Fibroblast of pulmonary artery (primary cell): ENCODE results near the gene TNRC6A.

Experiments
- DNase-seq: peaks from one replicate; pipeline ENCODE4 v3.0.0-alpha.2; 2010; ENCODE audit warnings: low read depth
- H3K4me3 ChIP-seq: replicated peaks from 2 replicates; pipeline ENCODE4 v1.5.1; 2011; ENCODE audit warnings: low read depth, mild to moderate bottlenecking, control low read depth, low read length, moderate library complexity
- TF ChIP-seq, protein P1 (sequence below): IDR thresholded peaks from 2 replicates; pipeline ENCODE4 v1.5.1; 2011; ENCODE audit warnings: mild to moderate bottlenecking, control low read depth, low read length, inconsistent platforms; ENCODE audit errors: missing control alignments

Gene TNRC6A

DNA sequence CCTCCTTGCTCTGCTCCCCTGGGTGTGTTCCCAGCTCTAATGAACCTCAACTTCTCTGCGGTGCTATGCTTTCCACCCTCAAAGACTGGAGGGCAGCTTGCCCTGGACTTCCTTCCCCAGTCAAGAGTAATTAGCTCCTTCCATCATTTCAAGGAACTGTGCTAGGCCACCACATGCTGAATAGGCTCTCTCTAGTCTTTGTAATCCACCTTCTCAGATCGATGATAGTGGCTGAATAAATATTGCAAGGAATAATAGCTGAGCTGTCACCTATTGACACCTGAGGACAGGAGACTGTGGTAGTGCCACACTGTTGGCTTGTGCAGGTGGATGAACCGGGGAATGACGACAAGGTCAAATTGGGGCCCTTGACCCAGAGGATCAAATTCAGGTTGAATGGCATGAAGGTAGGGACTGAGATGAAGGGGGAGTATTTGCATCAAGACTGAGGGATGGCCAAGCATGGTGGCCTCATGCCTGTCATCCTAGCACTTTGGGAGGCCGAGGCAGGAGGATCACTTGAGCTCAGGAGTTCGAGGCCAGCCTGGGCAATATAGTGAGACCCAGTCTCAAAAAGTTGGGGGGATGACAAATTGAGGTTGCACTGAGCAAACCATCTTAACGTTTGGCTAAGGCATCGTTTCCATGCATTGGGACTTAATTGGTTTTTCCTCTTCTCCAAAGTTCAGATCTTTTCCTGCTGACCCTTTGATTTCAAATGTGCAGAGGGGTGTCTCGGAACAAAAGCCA, 97.5 kb downstream of the TNRC6A start:
- TF ChIP-seq, protein P1, sequence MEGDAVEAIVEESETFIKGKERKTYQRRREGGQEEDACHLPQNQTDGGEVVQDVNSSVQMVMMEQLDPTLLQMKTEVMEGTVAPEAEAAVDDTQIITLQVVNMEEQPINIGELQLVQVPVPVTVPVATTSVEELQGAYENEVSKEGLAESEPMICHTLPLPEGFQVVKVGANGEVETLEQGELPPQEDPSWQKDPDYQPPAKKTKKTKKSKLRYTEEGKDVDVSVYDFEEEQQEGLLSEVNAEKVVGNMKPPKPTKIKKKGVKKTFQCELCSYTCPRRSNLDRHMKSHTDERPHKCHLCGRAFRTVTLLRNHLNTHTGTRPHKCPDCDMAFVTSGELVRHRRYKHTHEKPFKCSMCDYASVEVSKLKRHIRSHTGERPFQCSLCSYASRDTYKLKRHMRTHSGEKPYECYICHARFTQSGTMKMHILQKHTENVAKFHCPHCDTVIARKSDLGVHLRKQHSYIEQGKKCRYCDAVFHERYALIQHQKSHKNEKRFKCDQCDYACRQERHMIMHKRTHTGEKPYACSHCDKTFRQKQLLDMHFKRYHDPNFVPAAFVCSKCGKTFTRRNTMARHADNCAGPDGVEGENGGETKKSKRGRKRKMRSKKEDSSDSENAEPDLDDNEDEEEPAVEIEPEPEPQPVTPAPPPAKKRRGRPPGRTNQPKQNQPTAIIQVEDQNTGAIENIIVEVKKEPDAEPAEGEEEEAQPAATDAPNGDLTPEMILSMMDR: no peak
- no peak overlapping the region for H3K4me3 ChIP-seq
- DNase-seq: no peak

GRCh38 chr16:24829153-24829552, 99.7 kb downstream of the TNRC6A start:
- H3K4me3 ChIP-seq: no peak overlapping the region
- no peak for DNase-seq

GRCh38 chr16:24833352-24833751, 103.9 kb downstream of the TNRC6A start:
- H3K4me3 ChIP-seq: no peak overlapping the region
- no peak for DNase-seq
- TF ChIP-seq, protein P1: no peak

More at GRCh38 chr16:24829153-24829552, 99.7 kb downstream of the TNRC6A start:
- TF ChIP-seq, protein P1: no peak

DNA sequence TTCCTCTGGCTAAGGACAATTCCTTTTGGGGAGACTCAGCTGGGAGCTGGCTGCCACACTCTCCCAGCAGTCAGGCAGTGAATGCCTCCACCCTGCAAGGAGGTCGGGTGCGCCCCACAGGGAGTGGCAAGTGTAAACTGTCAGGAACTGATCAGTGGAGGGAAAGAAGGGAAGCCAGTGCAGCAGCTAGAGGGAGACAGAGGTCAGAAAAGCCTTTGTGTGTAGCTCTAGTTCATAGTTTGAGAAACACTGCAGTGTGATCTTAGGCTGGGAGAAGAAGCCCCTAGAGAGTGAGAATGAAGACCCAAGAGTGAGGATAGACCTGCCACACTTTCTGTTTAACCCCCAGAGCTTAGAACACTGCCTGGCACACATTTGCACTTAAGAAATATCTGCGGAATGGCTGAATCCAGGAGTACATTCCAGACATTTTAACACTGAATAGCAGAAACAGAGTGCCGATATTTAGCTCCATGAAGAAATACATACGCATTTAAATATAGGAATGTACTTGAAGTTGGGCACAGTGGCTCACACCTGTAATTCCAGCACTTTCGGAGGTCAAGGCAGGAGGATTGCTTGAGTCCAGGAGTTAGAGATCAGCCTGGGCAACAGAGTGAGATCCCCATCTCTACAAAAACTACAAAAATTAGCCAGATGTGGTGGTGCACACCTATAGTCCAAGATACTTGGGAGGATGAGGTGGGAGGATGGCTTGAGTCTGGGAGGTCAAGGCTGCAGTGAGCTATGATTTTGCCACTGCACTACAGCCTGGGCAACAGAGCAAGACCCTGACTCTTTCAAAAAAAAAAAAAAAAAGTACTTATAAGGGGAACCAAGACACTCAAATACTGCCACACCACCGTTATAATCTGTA, 105.2 kb downstream of the TNRC6A start:
- H3K4me3 ChIP-seq: no peak overlapping the region
- peak; percentile 59 for DNase-seq
- TF ChIP-seq, protein P1: peak; percentile 89

DNA sequence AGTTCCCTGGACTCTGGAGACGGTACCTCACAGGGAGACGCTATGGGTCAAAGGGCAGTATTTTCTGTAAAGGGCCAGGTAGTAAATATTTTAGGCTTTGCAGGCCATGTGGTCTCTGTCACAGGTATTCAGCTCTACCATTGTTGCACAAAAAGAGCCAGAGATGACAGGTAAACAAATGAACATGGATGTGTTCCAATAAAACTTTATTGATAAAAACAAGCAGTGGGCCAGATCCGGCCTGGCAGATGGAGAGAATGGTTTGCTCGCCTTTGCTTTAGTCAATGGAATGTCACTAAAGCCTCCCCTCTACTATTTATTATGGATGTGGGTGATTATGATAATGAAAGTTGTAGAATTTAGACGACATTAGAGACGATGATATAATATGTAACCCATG, 107.4 kb downstream of the TNRC6A start:
- TF ChIP-seq, protein P1: no peak
- no peak for DNase-seq
- no peak overlapping the region for H3K4me3 ChIP-seq

DNA sequence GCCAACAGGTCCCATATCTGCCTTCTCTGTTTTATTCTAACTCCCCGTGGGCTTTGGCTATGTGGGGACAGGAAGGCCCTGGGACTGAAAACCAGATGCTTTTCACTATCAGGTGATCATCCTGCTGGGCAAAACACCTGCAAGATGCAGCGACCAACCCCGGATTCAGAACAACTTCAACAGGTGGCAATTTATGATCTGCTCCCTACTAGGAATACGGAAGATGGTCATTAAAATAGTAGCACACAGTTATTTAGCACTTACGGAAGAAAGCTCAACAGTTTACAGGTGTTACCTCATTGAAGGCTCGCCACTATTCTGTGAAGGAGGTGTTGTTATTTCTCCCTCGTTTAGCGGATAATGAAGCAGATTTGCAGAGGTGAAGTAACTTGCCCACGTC, 108.5 kb downstream of the TNRC6A start:
- no peak overlapping the region for H3K4me3 ChIP-seq
- no peak for DNase-seq
- TF ChIP-seq, protein P1: no peak
